K562 (cell line): ENCODE data around the gene RANBP3. TPM values are rescaled to one million over a fixed set of nuclear protein-coding genes. Genes with fewer than 3 reads are reported as not detected.

Experiments used
- BHLHE40 ChIP-seq: IDR thresholded peaks from 2 replicates; pipeline ENCODE4 v1.6.1; 2011; ENCODE audit warnings: low read length, improper control_type of control experiment
- DACH1 ChIP-seq: fragments of 450-650 bp; IDR thresholded peaks from 2 replicates; pipeline ENCODE4 v1.6.1; 2018; ENCODE audit not compliant: partially characterized antibody
- DIDO1 ChIP-seq: fragments of 450-650 bp; IDR thresholded peaks from 2 replicates; pipeline ENCODE4 v1.6.1; 2016; ENCODE audit warnings: low read depth, missing biosample characterization, missing genetic modification characterization
- EP400 ChIP-seq: fragments of 450-650 bp; IDR thresholded peaks from 2 replicates; pipeline ENCODE4 v1.6.1; 2017; ENCODE audit warnings: antibody characterized with exemption, mild to moderate bottlenecking, moderate library complexity
- EZH2 ChIP-seq: IDR thresholded peaks from 2 replicates; pipeline ENCODE4 v1.6.1; 2012; ENCODE audit warnings: low read depth, mild to moderate bottlenecking, inconsistent platforms, low read length, borderline replicate concordance
- HCFC1 ChIP-seq: IDR thresholded peaks from 2 replicates; pipeline ENCODE4 v1.6.1; 2012; ENCODE audit warnings: low read depth, low read length, improper control_type of control experiment
- HDAC2 ChIP-seq: fragments of 450-650 bp; IDR thresholded peaks from 2 replicates; pipeline ENCODE4 v1.6.1; 2016; ENCODE audit warnings: mild to moderate bottlenecking
- IRF2 ChIP-seq: sonication (generic); formaldehyde crosslinking; IDR thresholded peaks from 2 replicates; pipeline ENCODE4 v1.8.1; 2022; ENCODE audit warnings: mild to moderate bottlenecking, missing genetic modification reagents
- NFIC ChIP-seq: fragments of 450-650 bp; IDR thresholded peaks from 2 replicates; pipeline ENCODE4 v1.6.1; 2017; ENCODE audit warnings: mild to moderate bottlenecking, inconsistent platforms
- NFYB ChIP-seq: IDR thresholded peaks from 2 replicates; pipeline ENCODE4 v1.6.1; 2011; ENCODE audit warnings: mild to moderate bottlenecking, moderate library complexity; ENCODE audit not compliant: insufficient read length; ENCODE audit errors: extremely low read depth
- NRF1 ChIP-seq, 2 experiments: fragments of 450-650 bp; IDR thresholded peaks in 1 of 2; conservative IDR thresholded peaks in 1 of 2; 2 replicates each; pipeline ENCODE4 v1.6.1; 2014; ENCODE audit warnings: mild to moderate bottlenecking in 2 of 2
- RBM22 ChIP-seq: fragments of 200-400 bp; formaldehyde crosslinking; IDR thresholded peaks from 2 replicates; pipeline ENCODE4 v1.6.1; 2018; ENCODE audit warnings: low read length, low read depth; ENCODE audit not compliant: poor library complexity, severe bottlenecking
- RNF2 ChIP-seq: sonication (generic); IDR thresholded peaks from 2 replicates; pipeline ENCODE4 v1.6.1; 2016
- SIN3B ChIP-seq: fragments of 450-650 bp; IDR thresholded peaks from 2 replicates; pipeline ENCODE4 v1.6.1; 2017; ENCODE audit warnings: low read depth, mild to moderate bottlenecking, moderate library complexity
- TEAD4 ChIP-seq, 2 experiments: sonication (generic) in 1 of 2; formaldehyde crosslinking in 1 of 2; IDR thresholded peaks; 2 replicates each; pipeline versions ENCODE4 v1.6.1 to v1.8.0; 2012 to 2022; ENCODE audit warnings: borderline replicate concordance in 1 of 2, inconsistent platforms in 1 of 2, low read length in 1 of 2, mild to moderate bottlenecking in 1 of 2, missing genetic modification reagents in 1 of 2
- TGIF2 ChIP-seq: sonication (generic); formaldehyde crosslinking; IDR thresholded peaks from 2 replicates; pipeline ENCODE4 v1.8.1; 2022; ENCODE audit warnings: mild to moderate bottlenecking, missing genetic modification reagents, moderate library complexity
- ZBTB7A ChIP-seq: IDR thresholded peaks from 2 replicates; pipeline ENCODE4 v1.6.1; 2011; ENCODE audit warnings: low read depth, mild to moderate bottlenecking, low read length, moderate library complexity, borderline replicate concordance; ENCODE audit not compliant: control insufficient read depth
- ZKSCAN8 ChIP-seq: fragments of 200-800 bp; sonication (Bioruptor generic); IDR thresholded peaks from 2 replicates; pipeline ENCODE4 v1.6.1; 2016; ENCODE audit warnings: missing genetic modification characterization, missing compliant biosample characterization
- ZNF354B ChIP-seq: fragments of 250-450 bp; sonication (Bioruptor Pico); IDR thresholded peaks from 2 replicates; pipeline ENCODE4 v1.4.0; 2020
- ZNF586 ChIP-seq: fragments of 450-650 bp; formaldehyde crosslinking; conservative IDR thresholded peaks from 2 replicates; pipeline ENCODE4 v1.4.0; 2020; ENCODE audit warnings: mild to moderate bottlenecking, moderate library complexity
- ZNF76 ChIP-seq: fragments of 250-450 bp; sonication (Bioruptor Pico); IDR thresholded peaks from 2 replicates; pipeline ENCODE4 v1.4.0; 2020; ENCODE audit warnings: mild to moderate bottlenecking, moderate library complexity, borderline replicate concordance
- polyA plus RNA-seq, 8 experiments: library from polyadenylated mRNA; depleted of rRNA in 4 of 8; stranded (reverse) in 5 of 8; unstranded in 3 of 8; fragments of >200 nt; fragmentation: Nextera tagmentation in 2 of 8; fragmentation: Illumina TruSeq in 1 of 8; extraction: Ambion mirVana in 2 of 8; extraction: Trizol in 1 of 8; gene quantifications; 2 replicates each; pipeline versions ENCODE4 v1.2.1 to v1.2.3, GENCODE V29; 2011 to 2014; ENCODE audit warnings: inconsistent platforms in 1 of 8, missing spikeins in 1 of 8
- total RNA-seq, 7 experiments: library from RNA; depleted of rRNA in 6 of 7; stranded (reverse); fragments of >200 nt in 6 of 7; fragmentation: Illumina TruSeq in 2 of 7; extraction: Trizol in 2 of 7; gene quantifications; 2 replicates each; pipeline versions ENCODE4 v1.2.1 to v1.2.3, GENCODE V29; 2011 to 2021; ENCODE audit warnings: low replicate concordance in 1 of 7
- TF ChIP-seq, protein P1 (sequence below): fragments of 200-400 bp; formaldehyde crosslinking; IDR thresholded peaks from 2 replicates; pipeline ENCODE4 v1.6.1; 2017; ENCODE audit warnings: mild to moderate bottlenecking, low read depth, low read length, moderate library complexity
- TF ChIP-seq, protein P2 (sequence below), 3 experiments: fragments of 200-800 bp in 1 of 3; fragments of 250-450 bp in 1 of 3; fragments of 450-650 bp in 1 of 3; sonication (Bioruptor Pico) in 1 of 3; sonication (Bioruptor generic) in 1 of 3; formaldehyde crosslinking in 1 of 3; IDR thresholded peaks; 2 replicates each; pipeline versions ENCODE4 v1.6.1 to v1.8.0; 2016 to 2022; ENCODE audit warnings: mild to moderate bottlenecking in 2 of 3, missing genetic modification characterization in 2 of 3, missing compliant biosample characterization in 1 of 3, moderate library complexity in 1 of 3

RANBP3 gene
- total and polyA plus RNA-seq, 9 of the 15 experiments (the other 6 are each of a cell fraction or from before 2014, with no cell fraction given), result 0.90 to 95.1 (median 63.2) TPM

DNA sequence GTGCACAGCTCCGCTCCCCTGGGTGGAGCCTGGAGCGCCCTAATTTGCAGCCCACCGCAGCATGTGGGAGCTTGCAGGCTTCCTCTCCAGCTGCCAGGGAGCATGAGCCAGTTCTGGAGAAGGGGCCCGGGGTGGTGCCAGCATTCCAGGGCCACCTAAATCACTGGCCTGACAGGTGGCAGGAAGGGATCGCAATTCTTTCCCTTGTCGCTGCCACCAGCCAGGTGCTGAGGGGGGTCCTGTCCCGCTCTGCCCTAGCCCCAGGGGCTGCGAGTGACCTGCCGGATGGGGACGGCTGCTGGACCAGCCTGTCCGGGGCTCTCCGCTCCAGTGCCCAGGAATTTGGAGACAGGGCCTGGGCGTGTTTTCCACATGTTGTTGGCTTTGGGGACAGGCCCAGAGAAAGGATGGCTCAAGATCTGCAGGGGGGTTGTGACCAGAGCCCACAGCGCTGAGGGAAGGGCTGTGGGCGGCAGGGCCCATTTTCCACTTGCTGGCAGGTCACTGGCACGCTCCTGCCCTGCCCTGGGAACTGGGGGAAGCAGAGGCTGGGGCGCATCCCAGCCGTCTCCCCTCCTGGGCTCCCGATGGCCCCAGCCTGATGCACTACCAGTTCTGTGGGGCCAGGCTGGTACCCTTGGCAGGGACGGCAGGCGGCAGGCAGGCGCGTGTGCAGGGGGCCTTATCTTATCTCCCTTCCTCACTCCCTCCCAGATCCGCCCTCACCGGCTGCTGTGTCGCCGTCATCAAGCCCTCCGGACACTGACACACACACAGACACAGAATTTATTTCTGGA lies 83.8 kb downstream of the RANBP3 start (continued):
- TF ChIP-seq, protein P1, sequence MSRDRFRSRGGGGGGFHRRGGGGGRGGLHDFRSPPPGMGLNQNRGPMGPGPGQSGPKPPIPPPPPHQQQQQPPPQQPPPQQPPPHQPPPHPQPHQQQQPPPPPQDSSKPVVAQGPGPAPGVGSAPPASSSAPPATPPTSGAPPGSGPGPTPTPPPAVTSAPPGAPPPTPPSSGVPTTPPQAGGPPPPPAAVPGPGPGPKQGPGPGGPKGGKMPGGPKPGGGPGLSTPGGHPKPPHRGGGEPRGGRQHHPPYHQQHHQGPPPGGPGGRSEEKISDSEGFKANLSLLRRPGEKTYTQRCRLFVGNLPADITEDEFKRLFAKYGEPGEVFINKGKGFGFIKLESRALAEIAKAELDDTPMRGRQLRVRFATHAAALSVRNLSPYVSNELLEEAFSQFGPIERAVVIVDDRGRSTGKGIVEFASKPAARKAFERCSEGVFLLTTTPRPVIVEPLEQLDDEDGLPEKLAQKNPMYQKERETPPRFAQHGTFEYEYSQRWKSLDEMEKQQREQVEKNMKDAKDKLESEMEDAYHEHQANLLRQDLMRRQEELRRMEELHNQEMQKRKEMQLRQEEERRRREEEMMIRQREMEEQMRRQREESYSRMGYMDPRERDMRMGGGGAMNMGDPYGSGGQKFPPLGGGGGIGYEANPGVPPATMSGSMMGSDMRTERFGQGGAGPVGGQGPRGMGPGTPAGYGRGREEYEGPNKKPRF, result no peak
- TF ChIP-seq ZKSCAN8 (CRISPR knock-in tag) (no peak), NRF1 (conservative IDR thresholded peaks at IDR 0.05 in 1 of 2, IDR thresholded peaks at IDR 0.05 in 1 of 2) (peak; percentile 68 to 76), HDAC2 (0 out of 2 replicates have a peak, but pooled peaks have one; percentile 25), EP400 (no peak), DIDO1 (tag) (no peak), EZH2 (no peak), TEAD4 (IDR thresholded peaks at IDR 0.05; ENCODE audit: low read length) (peak; percentile 66), TEAD4 (CRISPR knock-in tag; IDR thresholded peaks at IDR 0.05; ENCODE audit: borderline replicate concordance) (no peak), NFYB (no peak), ZNF76 (no peak), TGIF2 (no peak), ZNF354B (CRISPR knock-in tag) (no peak), ZBTB7A (peak; percentile 60; the same call in 1 of the 2 replicates), NFIC (peak; percentile 48), RNF2 (no peak), SIN3B (no peak), HCFC1 (no peak), RBM22 (no peak), ZNF586 (CRISPR knock-in tag) (no peak), BHLHE40 (peak; percentile 71; the same call in 1 of the 2 replicates), IRF2 (CRISPR knock-in tag) (no peak), DACH1 (no peak)
- TF ChIP-seq, protein P2, sequence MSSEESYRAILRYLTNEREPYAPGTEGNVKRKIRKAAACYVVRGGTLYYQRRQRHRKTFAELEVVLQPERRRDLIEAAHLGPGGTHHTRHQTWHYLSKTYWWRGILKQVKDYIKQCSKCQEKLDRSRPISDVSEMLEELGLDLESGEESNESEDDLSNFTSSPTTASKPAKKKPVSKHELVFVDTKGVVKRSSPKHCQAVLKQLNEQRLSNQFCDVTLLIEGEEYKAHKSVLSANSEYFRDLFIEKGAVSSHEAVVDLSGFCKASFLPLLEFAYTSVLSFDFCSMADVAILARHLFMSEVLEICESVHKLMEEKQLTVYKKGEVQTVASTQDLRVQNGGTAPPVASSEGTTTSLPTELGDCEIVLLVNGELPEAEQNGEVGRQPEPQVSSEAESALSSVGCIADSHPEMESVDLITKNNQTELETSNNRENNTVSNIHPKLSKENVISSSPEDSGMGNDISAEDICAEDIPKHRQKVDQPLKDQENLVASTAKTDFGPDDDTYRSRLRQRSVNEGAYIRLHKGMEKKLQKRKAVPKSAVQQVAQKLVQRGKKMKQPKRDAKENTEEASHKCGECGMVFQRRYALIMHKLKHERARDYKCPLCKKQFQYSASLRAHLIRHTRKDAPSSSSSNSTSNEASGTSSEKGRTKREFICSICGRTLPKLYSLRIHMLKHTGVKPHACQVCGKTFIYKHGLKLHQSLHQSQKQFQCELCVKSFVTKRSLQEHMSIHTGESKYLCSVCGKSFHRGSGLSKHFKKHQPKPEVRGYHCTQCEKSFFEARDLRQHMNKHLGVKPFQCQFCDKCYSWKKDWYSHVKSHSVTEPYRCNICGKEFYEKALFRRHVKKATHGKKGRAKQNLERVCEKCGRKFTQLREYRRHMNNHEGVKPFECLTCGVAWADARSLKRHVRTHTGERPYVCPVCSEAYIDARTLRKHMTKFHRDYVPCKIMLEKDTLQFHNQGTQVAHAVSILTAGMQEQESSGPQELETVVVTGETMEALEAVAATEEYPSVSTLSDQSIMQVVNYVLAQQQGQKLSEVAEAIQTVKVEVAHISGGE (CRISPR knock-in tag; IDR thresholded peaks at IDR 0.05), result no peak
